Measurements from ENCODE around the gene CYP46A1.

The CYP46A1 gene

GRCh38 chr14:99772371-99773283, 88.5 kb downstream of the CYP46A1 start:
- no peak overlapping the region for H3K4me3 ChIP-seq (ENCODE audit: low read depth, low read length)
- no peak for TF ChIP-seq CTCF (IDR thresholded peaks at IDR 0.05; ENCODE audit: low read depth, low read length, missing control alignments)
- no peak for DNase-seq (ENCODE audit: low read depth)

- H3K4me3 ChIP-seq (ENCODE audit: low read depth, low read length) = no peak overlapping the region
- TF ChIP-seq CTCF (IDR thresholded peaks at IDR 0.05; ENCODE audit: low read depth, low read length, missing control alignments) = no peak
- DNase-seq (ENCODE audit: low read depth) = no peak
These were observed 89.7 kb downstream of the CYP46A1 start for GRCh38 chr14:99773521-99774497.

- H3K4me3 ChIP-seq (ENCODE audit: low read depth, low read length) = no peak overlapping the region
- DNase-seq (ENCODE audit: low read depth) = no peak
- TF ChIP-seq CTCF (IDR thresholded peaks at IDR 0.05; ENCODE audit: low read depth, low read length, missing control alignments) = no peak
These were observed 90.6 kb downstream of the CYP46A1 start for GRCh38 chr14:99774556-99775307.

GRCh38 chr14:99775351-99775750, 91.3 kb downstream of the CYP46A1 start:
- DNase-seq (ENCODE audit: low read depth) = no peak
- H3K4me3 ChIP-seq (ENCODE audit: low read depth, low read length) = no peak overlapping the region
- no peak for TF ChIP-seq CTCF (IDR thresholded peaks at IDR 0.05; ENCODE audit: low read depth, low read length, missing control alignments)

All from GM12864 (cell line).